Measurements from ENCODE around the gene GTSF1L. TPM values are rescaled to one million over a fixed set of nuclear protein-coding genes. Genes with fewer than 3 reads are reported as not detected.
A peak's percentile ranks its signal among the peaks of the same experiment; 100 is the strongest.

GTSF1L gene
- not detected for total RNA-seq

- H3K4me3 ChIP-seq: no peak within 1 kb of the TSS
- in situ Hi-C loops (cut with MboI; ENCODE audit: low pct_ligation_motif_present in 1 of 4, low pct_unique_long_range_greater_than_20kb in 1 of 4, low sequenced_read_pairs in 3 of 4) (no loop called here), intact Hi-C loops (cut with DNase I; ENCODE audit: low total_unique reads) (no loop called here)
- H3K27me3 ChIP-seq: no peaks in the 10 kb centered on the region
- no peaks in the 10 kb centered on the region for H3K9me3 ChIP-seq
- peak within 1 kb of the TSS in 1 of 4 donors; percentile 42 for H3K27ac ChIP-seq
- H3K36me3 ChIP-seq: no peaks in the 10 kb centered on the region
- WGBS, 2 donors (ENCODE audit: low coverage in 1 of 2): 89 to 100% methylated on average over 3 to 11 of the region's 11 CpGs
- TF ChIP-seq EP300 (IDR thresholded peaks at IDR 0.05; ENCODE audit: low read depth): no peak
- no peak for TF ChIP-seq POLR2A (IDR thresholded peaks at IDR 0.05)
- TF ChIP-seq POLR2AphosphoS5 (IDR thresholded peaks at IDR 0.05): no peak
- TF ChIP-seq CTCF (IDR thresholded peaks at IDR 0.05): no peak
- H3K4me1 ChIP-seq: peaks cover 0 to 9% (median 6%) of the 10 kb centered on the region in 4 donors
- no peak for DNase-seq
Observed at GRCh38 chr20:43726811-43727338, at the start of gene GTSF1L. Gene GTSF1L (minus strand): TSS chr20:43727002. CDS start chr20:43726694, 308 bp downstream.

GRCh38 chr20:43774754-43775153 is 48.0 kb upstream of the GTSF1L start:
- no peak for TF ChIP-seq POLR2A (IDR thresholded peaks at IDR 0.05)
- no peak for TF ChIP-seq EP300 (IDR thresholded peaks at IDR 0.05; ENCODE audit: low read depth)
- no peak for TF ChIP-seq CTCF (IDR thresholded peaks at IDR 0.05)
- TF ChIP-seq POLR2AphosphoS5 (IDR thresholded peaks at IDR 0.05): no peak
- no peak for DNase-seq
- in situ Hi-C loops (cut with MboI; ENCODE audit: low pct_ligation_motif_present in 1 of 4, low pct_unique_long_range_greater_than_20kb in 1 of 4, low sequenced_read_pairs in 3 of 4): no loop called here
- peaks cover 0 to 3% of the 10 kb centered on the region in 2 donors for H3K9me3 ChIP-seq
- no peaks in the 10 kb centered on the region for H3K4me1 ChIP-seq
- intact Hi-C loops (cut with DNase I; ENCODE audit: low total_unique reads): no loop called here
- peaks cover 5% of the 10 kb centered on the region for H3K27me3 ChIP-seq
- H3K36me3 ChIP-seq: no peaks in the 10 kb centered on the region
- 62 to 88% methylated on average over 10 of the region's 10 CpGs for WGBS, 2 donors (ENCODE audit: low coverage in 1 of 2)
- no peak overlapping the region for H3K4me3 ChIP-seq
- no peak overlapping the region for H3K27ac ChIP-seq

- H3K4me3 ChIP-seq: no peak overlapping the region
- no peaks in the 10 kb centered on the region for H3K36me3 ChIP-seq
- no peaks in the 10 kb centered on the region for H3K9me3 ChIP-seq
- 94 to 100% methylated on average over 6 to 9 of the region's 9 CpGs for WGBS, 2 donors (ENCODE audit: low coverage in 1 of 2)
- in situ Hi-C loops (cut with MboI; ENCODE audit: low pct_ligation_motif_present in 1 of 4, low pct_unique_long_range_greater_than_20kb in 1 of 4, low sequenced_read_pairs in 3 of 4) (no loop called here), intact Hi-C loops (cut with DNase I; ENCODE audit: low total_unique reads) (no loop called here)
- H3K27me3 ChIP-seq: peaks cover 9% of the 10 kb centered on the region
- no peak overlapping the region for H3K27ac ChIP-seq
- no peak for TF ChIP-seq POLR2AphosphoS5 (IDR thresholded peaks at IDR 0.05)
- TF ChIP-seq POLR2A (IDR thresholded peaks at IDR 0.05): no peak
- TF ChIP-seq EP300 (IDR thresholded peaks at IDR 0.05; ENCODE audit: low read depth): no peak
- no peak for TF ChIP-seq CTCF (IDR thresholded peaks at IDR 0.05)
- no peak for DNase-seq
- H3K4me1 ChIP-seq: no peaks in the 10 kb centered on the region
Observed at GRCh38 chr20:43771503-43772190, 44.8 kb upstream of the GTSF1L start.

GRCh38 chr20:43770342-43770741 is 43.5 kb upstream of the GTSF1L start:
- intact Hi-C loops (cut with DNase I; ENCODE audit: low total_unique reads) (no loop called here), in situ Hi-C loops (cut with MboI; ENCODE audit: low pct_ligation_motif_present in 1 of 4, low pct_unique_long_range_greater_than_20kb in 1 of 4, low sequenced_read_pairs in 3 of 4) (no loop called here)
- no peak for DNase-seq
- no peaks in the 10 kb centered on the region for H3K4me1 ChIP-seq
- H3K4me3 ChIP-seq: no peak overlapping the region
- no peaks in the 10 kb centered on the region for H3K9me3 ChIP-seq
- no peaks in the 10 kb centered on the region for H3K36me3 ChIP-seq
- TF ChIP-seq POLR2A (IDR thresholded peaks at IDR 0.05): no peak
- TF ChIP-seq CTCF (IDR thresholded peaks at IDR 0.05): no peak
- TF ChIP-seq POLR2AphosphoS5 (IDR thresholded peaks at IDR 0.05): no peak
- TF ChIP-seq EP300 (IDR thresholded peaks at IDR 0.05; ENCODE audit: low read depth): no peak
- H3K27me3 ChIP-seq: peaks cover 13% of the 10 kb centered on the region
- WGBS, 2 donors (ENCODE audit: low coverage in 1 of 2): 71 to 78% methylated on average over 3 of the region's 3 CpGs
- no peak overlapping the region for H3K27ac ChIP-seq

Measured in transverse colon (tissue), 4 donors.